ENCODE measurements around the gene ERP44.

DNA sequence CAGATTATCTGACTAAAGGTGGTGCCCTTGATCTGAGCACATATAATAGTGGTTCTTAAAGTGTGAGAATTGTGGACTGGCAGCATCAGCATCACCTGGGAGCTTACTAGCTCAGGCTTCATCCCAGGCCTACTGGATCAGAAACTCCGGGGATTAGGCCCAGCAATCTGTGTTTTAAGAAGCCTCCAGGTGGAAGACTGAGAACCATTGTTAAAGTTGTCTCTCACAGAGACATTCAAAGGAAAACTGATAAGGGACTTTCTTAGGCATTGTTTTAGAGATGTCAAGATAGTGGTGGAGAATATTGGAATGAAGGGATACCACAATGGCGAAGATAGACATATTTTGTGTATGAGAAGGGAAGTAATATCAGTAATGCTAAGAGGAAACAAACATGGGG is 132.8 kb downstream of the ERP44 start:
- TF ChIP-seq POLR2A (IDR thresholded peaks at IDR 0.05) (no peak), POLR2AphosphoS5 (IDR thresholded peaks at IDR 0.05) (no peak)

Data from breast epithelium (tissue), 3 donors.